ENCODE measurements around the gene PLEKHA4.
"Not testable (repeated sequence)": the region's sequence is repeated elsewhere in the genome, so short reads cannot be mapped to it uniquely, and the experiment has no call there.

The PLEKHA4 gene

GRCh38 chr19:48887861-48888612 lies 19.6 kb upstream of the PLEKHA4 start:
- DNase-seq: no peak

DNA sequence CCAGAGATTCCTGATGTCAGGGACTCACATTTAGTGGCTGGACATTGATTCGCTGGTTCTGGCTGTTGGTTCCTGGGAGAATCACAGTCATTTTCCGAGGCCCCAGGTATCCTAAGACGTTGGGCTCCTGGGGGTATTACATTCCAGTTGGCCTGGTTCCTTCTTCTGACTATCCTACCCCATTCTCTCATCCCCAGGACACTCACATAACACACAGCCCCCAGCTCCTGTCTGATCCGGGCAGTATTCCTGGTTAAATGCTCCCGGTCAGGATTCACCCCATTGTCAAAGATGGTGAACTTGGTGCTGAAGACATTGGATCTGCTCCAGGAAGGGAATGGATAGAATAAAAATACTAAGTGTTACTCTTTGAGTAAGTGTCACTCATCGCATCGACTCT lies 15.3 kb upstream of the PLEKHA4 start:
- no peak for DNase-seq

- no peak for DNase-seq
Observed at GRCh38 chr19:48881741-48882657, 13.6 kb upstream of the PLEKHA4 start.

DNA sequence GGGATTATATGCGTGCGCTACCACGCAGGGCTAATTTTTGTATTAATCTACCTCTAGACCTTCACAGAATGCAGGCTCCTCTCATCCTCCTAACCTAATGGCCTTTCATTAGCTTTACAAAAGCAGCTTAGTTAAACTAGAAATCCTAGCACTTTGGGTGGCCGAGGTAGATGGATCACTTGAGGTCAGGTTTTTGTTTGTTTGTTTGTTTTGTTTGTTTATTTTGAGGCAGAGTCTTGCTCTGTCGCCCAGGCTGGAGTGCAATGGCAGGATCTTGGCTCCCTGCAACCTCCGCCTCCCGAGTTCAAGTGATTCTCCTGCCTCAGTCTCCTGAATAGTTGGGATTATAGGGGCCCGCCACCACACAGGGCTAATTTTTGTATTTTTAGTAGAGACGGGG lies 11.3 kb upstream of the PLEKHA4 start:
- DNase-seq: not testable (repeated sequence)

- no peak for DNase-seq
Observed at GRCh38 chr19:48879025-48879637, 10.7 kb upstream of the PLEKHA4 start.

DNA sequence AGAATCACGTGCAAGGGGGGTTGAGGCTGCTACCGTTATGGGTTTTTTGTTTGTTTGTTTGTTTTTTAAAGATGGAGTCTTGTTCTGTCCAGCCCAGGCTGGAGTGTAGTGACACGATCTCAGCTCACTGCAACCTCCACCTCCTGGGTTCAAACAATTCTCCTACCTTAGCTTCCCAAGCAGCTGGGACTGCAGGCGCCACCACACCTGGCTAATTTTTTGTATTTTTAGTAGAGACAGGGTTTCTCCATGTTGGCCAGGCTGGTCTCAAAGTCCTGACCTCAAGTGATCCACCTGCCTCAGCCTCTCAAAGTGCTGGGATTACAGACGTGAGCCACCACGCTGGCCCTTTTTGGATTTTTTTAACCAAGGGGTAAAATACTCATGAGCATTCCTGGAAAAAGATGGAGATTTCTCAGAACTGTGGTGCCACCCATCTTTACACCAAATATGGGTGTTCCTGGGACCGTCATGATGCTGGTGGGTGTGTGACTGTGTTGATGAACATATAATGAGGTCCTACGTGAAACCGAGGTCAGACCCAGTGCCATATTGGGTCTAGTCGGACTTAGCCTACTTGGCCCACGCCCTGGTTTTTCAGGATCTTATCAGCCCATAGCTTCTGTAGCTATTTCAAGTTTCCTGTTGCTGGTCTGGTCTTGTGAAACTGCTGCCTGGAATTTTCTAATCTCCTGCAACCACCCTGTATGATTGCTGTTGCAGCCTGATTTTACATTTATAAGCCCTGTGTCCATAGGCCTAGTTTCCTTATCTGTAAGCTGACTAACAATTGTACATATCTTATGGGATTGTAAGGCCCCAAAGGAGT lies 10.0 kb upstream of the PLEKHA4 start:
- no peak for DNase-seq

DNA sequence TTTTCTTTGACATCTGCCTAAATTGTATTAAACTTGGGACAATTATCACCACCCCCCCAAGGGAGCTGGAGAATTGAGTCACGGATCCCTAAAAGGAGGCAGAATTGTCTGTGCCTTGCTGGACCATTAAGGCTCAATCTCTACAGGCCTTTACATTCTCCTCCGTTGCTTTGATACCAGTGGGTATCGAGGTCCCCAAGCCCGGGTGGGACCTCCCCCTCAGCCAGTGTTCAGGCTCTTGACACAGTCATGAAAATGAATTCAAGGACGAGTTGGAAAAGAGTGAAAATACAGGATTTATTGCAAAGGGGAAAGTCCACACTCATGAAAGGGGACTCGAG lies 9.4 kb upstream of the PLEKHA4 start:
- DNase-seq: no peak

DNA sequence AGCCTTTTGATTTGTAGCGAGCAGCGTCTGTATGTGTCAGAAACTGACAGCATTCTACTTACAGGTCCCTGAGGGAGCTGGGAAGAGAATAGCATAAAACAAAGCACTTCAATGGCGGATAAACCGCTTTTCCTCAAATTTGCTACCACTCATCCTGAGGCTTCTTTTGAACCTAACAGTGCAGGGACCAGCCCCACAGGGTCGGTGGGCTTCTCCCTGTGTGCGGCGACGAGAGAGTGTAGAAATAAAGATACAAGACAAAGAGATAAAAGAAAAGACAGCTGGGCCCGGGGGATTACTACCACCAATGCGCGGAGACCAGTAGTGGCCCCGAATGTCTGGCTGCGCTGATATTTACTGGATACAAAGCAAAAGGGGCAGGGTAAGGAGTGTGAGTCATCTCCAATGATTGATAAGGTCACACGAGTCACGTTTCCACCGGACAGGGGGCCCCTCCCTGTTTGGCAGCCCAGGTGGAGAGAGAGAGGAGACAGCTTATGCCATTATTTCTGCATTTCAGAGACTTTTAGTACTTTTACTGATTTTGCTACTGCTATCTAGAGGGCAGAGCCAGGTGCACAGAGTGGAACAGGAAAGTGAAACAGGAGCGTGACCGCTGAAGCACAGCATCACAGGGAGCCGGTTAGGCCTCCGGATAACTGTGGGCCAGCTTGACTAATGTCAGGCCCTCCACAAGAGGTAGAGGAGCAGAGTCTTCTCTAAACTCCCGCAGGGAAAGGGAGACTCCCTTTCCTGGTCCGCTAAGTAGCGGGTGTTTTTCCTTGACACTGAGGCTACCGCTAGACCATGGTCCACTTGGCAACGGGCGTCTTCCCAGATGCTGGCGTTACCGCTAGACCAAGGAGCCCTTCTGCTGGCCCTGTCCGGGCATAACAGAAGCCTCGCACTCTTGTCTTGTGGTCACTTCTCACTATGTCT lies 7.9 kb upstream of the PLEKHA4 start:
- DNase-seq: not testable (repeated sequence)

DNA sequence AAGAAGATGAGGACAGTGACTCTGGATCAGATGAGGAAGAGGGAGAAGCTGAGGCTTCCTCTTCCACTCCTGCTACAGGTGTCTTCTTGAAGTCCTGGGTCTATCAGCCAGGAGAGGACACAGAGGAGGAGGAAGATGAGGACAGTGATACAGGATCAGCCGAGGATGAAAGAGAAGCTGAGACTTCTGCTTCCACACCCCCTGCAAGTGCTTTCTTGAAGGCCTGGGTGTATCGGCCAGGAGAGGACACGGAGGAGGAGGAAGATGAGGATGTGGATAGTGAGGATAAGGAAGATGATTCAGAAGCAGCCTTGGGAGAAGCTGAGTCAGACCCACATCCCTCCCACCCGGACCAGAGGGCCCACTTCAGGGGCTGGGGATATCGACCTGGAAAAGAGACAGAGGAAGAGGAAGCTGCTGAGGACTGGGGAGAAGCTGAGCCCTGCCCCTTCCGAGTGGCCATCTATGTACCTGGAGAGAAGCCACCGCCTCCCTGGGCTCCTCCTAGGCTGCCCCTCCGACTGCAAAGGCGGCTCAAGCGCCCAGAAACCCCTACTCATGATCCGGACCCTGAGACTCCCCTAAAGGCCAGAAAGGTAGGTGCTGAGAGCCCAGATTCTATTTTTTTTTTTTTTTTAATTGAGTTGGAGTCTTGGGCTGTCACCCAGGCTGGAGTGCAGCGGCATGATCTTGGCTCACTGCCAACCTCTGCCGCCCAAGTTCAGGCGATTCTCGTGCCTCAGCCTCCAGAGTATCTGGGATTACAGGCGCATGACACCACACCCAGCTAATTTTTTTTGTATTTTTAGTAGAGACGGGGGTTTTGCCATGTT lies 6.1 kb upstream of the PLEKHA4 start:
- no peak for DNase-seq

GRCh38 chr19:48873476-48874302 lies 5.3 kb upstream of the PLEKHA4 start:
- no peak for DNase-seq

- DNase-seq: no peak
Observed at GRCh38 chr19:48872884-48873475, 4.6 kb upstream of the PLEKHA4 start.

DNA sequence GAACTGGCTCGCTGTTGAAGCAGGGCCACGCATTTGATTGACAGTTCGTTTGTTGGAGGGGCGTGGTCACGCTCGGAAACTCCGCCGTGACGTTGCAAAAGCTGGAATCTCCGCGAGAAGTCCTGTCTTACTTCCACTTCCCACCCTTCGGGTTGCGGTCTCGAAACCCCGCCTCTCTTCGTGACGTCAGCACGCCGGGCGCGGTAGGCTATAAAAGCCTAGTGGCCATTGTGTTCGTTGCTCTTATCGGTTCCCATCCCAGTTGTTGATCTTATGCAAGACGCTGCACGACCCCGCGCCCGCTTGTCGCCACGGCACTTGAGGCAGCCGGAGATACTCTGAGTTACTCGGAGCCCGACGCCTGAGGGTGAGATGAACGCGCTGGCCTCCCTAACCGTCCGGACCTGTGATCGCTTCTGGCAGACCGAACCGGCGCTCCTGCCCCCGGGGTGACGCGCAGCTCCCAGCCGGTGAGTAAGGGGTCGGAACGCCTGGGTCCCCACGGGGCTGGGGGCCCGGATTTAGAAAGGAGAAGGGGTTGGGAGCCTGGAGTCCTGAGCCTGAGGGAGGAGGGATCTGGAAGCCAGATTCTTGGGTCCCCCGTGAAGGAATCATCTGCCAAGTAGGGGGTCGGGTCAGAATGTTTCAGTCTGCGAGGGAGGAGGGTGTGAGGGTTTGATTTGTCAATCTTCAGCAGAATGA lies 3.9 kb upstream of the PLEKHA4 start, which contains the start of gene PPP1R15A:
TSS of gene PPP1R15A (plus strand) at position 240 of the 702 bp plus-strand sequence. CDS start 813 bp downstream, outside the sequence.
- DNase-seq: peak; percentile 97

DNA sequence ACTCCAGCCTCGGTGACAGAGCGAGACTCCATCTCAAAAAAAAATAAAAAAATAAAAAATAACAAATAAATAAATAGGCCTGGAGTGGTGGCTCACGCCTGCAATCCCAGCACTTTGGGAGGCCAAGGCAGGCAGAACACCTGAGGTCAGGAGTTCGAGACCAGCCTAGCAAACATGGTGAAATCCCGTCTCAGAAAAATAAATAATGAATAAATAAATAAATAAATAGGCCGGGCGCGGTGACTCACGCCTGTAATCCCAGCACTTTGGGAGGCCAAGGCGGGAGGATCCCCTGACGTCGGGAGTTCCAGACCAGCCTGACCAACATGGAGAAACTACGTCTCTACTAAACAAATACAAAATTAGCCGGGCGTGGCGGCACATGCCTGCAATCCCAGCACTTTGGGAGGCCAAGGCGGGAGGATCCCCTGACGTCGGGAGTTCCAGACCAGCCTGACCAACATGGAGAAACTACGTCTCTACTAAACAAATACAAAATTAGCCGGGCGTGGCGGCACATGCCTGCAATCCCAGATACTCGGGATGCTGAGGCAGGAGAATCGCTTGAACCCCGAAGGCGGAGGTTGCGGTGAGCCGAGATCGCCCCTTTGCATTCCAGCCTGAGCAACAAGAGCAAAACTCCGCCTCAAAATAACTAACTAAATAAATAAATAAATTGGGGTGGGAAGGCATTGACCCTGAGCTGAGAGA lies 3.2 kb upstream of the PLEKHA4 start:
- not testable (repeated sequence) for DNase-seq

- no peak for DNase-seq
Observed at GRCh38 chr19:48870048-48870447, 1.6 kb upstream of the PLEKHA4 start.

- DNase-seq: no peak
Observed at GRCh38 chr19:48867746-48868113, 687 bp downstream of the PLEKHA4 start.

GRCh38 chr19:48867123-48867745 lies 1.2 kb downstream of the PLEKHA4 start:
- no peak for DNase-seq

GRCh38 chr19:48866692-48867091 lies 1.7 kb downstream of the PLEKHA4 start:
- no peak for DNase-seq

Data from GOT3 (cell line).